GM19452 (cell line): ENCODE measurements around the gene SYTL2.

Experiments
- ATAC-seq: cut with Tn5 transposase; IDR thresholded peaks from one replicate; pipeline ENCODE4 v1.9.1; 2021; ENCODE audit not compliant: unreplicated experiment

Gene SYTL2

GRCh38 chr11:85827748-85828639 is 17.1 kb upstream of the SYTL2 start:
- ATAC-seq, result no peak

- ATAC-seq, result peak; percentile 55
Observed at GRCh38 chr11:85826116-85826855, 15.3 kb upstream of the SYTL2 start.

- no peak for ATAC-seq
Observed at GRCh38 chr11:85825616-85826015, 14.7 kb upstream of the SYTL2 start.

- ATAC-seq, result no peak
Observed at GRCh38 chr11:85823816-85824215, 12.9 kb upstream of the SYTL2 start.

- no peak for ATAC-seq
Observed at GRCh38 chr11:85822814-85823213, 11.9 kb upstream of the SYTL2 start.

GRCh38 chr11:85821636-85822035 is 10.7 kb upstream of the SYTL2 start:
- no peak for ATAC-seq

GRCh38 chr11:85819441-85819840 is 8.5 kb upstream of the SYTL2 start:
- ATAC-seq, result no peak

GRCh38 chr11:85815186-85815931 is 4.4 kb upstream of the SYTL2 start:
- ATAC-seq, result no peak

- ATAC-seq, result no peak
Observed at GRCh38 chr11:85813721-85814120, 2.8 kb upstream of the SYTL2 start.

GRCh38 chr11:85811624-85812023 is 683 bp upstream of the SYTL2 start:
- ATAC-seq, result no peak

- ATAC-seq, result peak; percentile 3
Observed at GRCh38 chr11:85810521-85810870, 445 bp downstream of the SYTL2 start.

GRCh38 chr11:85809863-85810262 is 1.1 kb downstream of the SYTL2 start:
- no peak for ATAC-seq

- peak; percentile 49 for ATAC-seq
Observed at GRCh38 chr11:85809191-85809590, 1.8 kb downstream of the SYTL2 start.

- no peak for ATAC-seq
Observed at GRCh38 chr11:85806876-85807275, 4.1 kb downstream of the SYTL2 start.

GRCh38 chr11:85806016-85806415 is 4.9 kb downstream of the SYTL2 start:
- ATAC-seq, result no peak

- no peak for ATAC-seq
Observed at GRCh38 chr11:85805387-85805786, 5.6 kb downstream of the SYTL2 start.

- no peak for ATAC-seq
Observed at GRCh38 chr11:85803920-85804319, 7.0 kb downstream of the SYTL2 start.

GRCh38 chr11:85803303-85803702 is 7.6 kb downstream of the SYTL2 start:
- ATAC-seq, result no peak

GRCh38 chr11:85801527-85801926 is 9.4 kb downstream of the SYTL2 start:
- no peak for ATAC-seq

GRCh38 chr11:85800595-85801342 is 10.2 kb downstream of the SYTL2 start:
- no peak for ATAC-seq

GRCh38 chr11:85799142-85799541 is 11.8 kb downstream of the SYTL2 start:
- no peak for ATAC-seq
